Stromal cell of bone marrow (primary cell): ENCODE results near the gene EEF1AKMT4.
A peak's percentile ranks its signal among the peaks of the same experiment; 100 is the strongest.

Experiments
- DNase-seq: peaks from one replicate; pipeline ENCODE4 v3.0.0-alpha.2; 2012; ENCODE audit warnings: low read depth

EEF1AKMT4 gene

GRCh38 chr3:184236033-184236410, 13.4 kb upstream of the EEF1AKMT4 start:
- no peak for DNase-seq

- DNase-seq = no peak
Observed at GRCh38 chr3:184236636-184237035, 12.8 kb upstream of the EEF1AKMT4 start.

GRCh38 chr3:184237211-184237610, 12.3 kb upstream of the EEF1AKMT4 start:
- DNase-seq = no peak

- no peak for DNase-seq
Observed at GRCh38 chr3:184237807-184238206, 11.7 kb upstream of the EEF1AKMT4 start.

GRCh38 chr3:184238246-184238818, 11.1 kb upstream of the EEF1AKMT4 start:
- DNase-seq = no peak

- DNase-seq = no peak
Observed at GRCh38 chr3:184239221-184239620, 10.3 kb upstream of the EEF1AKMT4 start.

GRCh38 chr3:184239708-184240107, 9.8 kb upstream of the EEF1AKMT4 start:
- DNase-seq = no peak

GRCh38 chr3:184240384-184241140, 8.9 kb upstream of the EEF1AKMT4 start:
- no peak for DNase-seq

- DNase-seq = no peak
Observed at GRCh38 chr3:184241141-184241446, 8.4 kb upstream of the EEF1AKMT4 start.

- no peak for DNase-seq
Observed at GRCh38 chr3:184241447-184242296, 7.8 kb upstream of the EEF1AKMT4 start.

- no peak for DNase-seq
Observed at GRCh38 chr3:184242297-184242685, 7.2 kb upstream of the EEF1AKMT4 start.

- DNase-seq = peak; percentile 67
Observed at GRCh38 chr3:184248454-184249411, 739 bp upstream of the EEF1AKMT4 start, which contains the start of gene ALG3. ALG3 (minus strand) TSS chr3:184248962; CDS start chr3:184248940, 22 bp downstream.

- DNase-seq = peak; percentile 72
Observed at GRCh38 chr3:184250167-184250828, 826 bp downstream of the EEF1AKMT4 start.

GRCh38 chr3:184255291-184256039, 6.0 kb downstream of the EEF1AKMT4 start:
- DNase-seq = no peak

- DNase-seq = no peak
Observed at GRCh38 chr3:184257083-184257915, 7.8 kb downstream of the EEF1AKMT4 start.

- DNase-seq = no peak
Observed at GRCh38 chr3:184258926-184259325, 9.5 kb downstream of the EEF1AKMT4 start.

- no peak for DNase-seq
Observed at GRCh38 chr3:184259396-184259877, 10.0 kb downstream of the EEF1AKMT4 start.

GRCh38 chr3:184259878-184260723, 10.6 kb downstream of the EEF1AKMT4 start:
- no peak for DNase-seq
